Measurements from ENCODE around the gene LTB.

Gene LTB

GRCh38 chr6:31585491-31585890 is 3.3 kb upstream of the LTB start:
- peak overlapping the region; percentile 82 for H3K27ac ChIP-seq (ENCODE audit: low read length)
- H3K79me2 ChIP-seq (ENCODE audit: low read length): peaks cover 32% of the 10 kb centered on the region
- TF ChIP-seq, protein P1, sequence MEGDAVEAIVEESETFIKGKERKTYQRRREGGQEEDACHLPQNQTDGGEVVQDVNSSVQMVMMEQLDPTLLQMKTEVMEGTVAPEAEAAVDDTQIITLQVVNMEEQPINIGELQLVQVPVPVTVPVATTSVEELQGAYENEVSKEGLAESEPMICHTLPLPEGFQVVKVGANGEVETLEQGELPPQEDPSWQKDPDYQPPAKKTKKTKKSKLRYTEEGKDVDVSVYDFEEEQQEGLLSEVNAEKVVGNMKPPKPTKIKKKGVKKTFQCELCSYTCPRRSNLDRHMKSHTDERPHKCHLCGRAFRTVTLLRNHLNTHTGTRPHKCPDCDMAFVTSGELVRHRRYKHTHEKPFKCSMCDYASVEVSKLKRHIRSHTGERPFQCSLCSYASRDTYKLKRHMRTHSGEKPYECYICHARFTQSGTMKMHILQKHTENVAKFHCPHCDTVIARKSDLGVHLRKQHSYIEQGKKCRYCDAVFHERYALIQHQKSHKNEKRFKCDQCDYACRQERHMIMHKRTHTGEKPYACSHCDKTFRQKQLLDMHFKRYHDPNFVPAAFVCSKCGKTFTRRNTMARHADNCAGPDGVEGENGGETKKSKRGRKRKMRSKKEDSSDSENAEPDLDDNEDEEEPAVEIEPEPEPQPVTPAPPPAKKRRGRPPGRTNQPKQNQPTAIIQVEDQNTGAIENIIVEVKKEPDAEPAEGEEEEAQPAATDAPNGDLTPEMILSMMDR (IDR thresholded peaks at IDR 0.05; ENCODE audit: low read depth, low read length): peak; percentile 64
- no peak for TF ChIP-seq EZH2phosphoT487 (IDR thresholded peaks at IDR 0.05; ENCODE audit: low read depth)
- H3K4me3 ChIP-seq (ENCODE audit: low read length): no peak overlapping the region; the same call in 1 of the 2 replicates
- H3K9me3 ChIP-seq (ENCODE audit: insufficient read depth, low read length): no peaks in the 10 kb centered on the region
- H3K9ac ChIP-seq (ENCODE audit: low read length): peak overlapping the region; percentile 52; the same call in 1 of the 2 replicates
- no peaks in the 10 kb centered on the region for H4K20me1 ChIP-seq (ENCODE audit: insufficient read depth, low read length)
- peaks cover 11% of the 10 kb centered on the region for H3K36me3 ChIP-seq (replicated peaks; ENCODE audit: low read depth, low read length)
- peak overlapping the region; percentile 61 for H3K4me2 ChIP-seq (ENCODE audit: low read length)
- no peak overlapping the region for H2AFZ ChIP-seq (ENCODE audit: low read depth, low read length)
- H3K27me3 ChIP-seq (ENCODE audit: low read depth, low read length): no peaks in the 10 kb centered on the region
- H3K4me1 ChIP-seq (ENCODE audit: low read length): peaks cover 49% of the 10 kb centered on the region

DNA sequence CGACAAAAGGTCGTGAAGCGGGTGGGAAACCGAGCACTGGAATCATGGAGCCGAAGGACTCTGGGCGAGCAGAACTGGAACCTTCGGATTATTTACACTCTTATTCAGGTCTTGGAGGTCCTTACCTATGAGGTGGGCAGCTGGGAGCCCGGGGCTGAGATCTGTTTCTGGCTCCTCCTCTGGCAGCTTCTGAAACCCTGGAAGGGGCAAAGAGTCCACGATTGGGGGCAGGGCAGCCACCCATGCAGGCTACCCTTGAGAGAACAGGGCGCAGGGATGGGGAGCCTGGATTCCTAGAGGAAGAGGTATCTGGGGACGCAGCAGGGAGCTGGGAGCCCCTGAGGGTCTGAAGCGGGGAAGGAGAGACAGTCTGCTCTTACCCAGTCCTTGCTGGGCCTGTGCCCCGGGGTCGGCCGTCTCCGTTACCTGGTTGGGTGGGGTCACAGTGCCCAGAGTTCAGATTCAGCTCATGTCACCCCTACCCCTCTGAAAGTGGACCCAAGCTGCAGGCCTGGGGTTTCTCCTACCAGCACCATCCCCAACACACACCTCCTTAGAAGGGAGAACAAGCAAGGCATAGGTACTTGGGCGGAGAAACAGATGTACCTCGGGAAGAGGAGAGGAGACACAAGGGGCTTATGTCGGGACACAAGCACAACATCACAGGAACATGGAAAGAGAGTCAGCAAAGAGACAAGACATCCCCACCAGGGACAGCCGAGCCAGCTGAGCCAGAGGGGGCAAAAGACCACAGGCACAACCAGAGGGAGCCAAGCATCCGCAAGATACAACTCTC is 592 bp downstream of the LTB start:
- H3K9ac ChIP-seq (ENCODE audit: low read length): peak overlapping the region; percentile 94
- TF ChIP-seq, protein P1 (IDR thresholded peaks at IDR 0.05; ENCODE audit: low read depth, low read length): no peak
- TF ChIP-seq EZH2phosphoT487 (IDR thresholded peaks at IDR 0.05; ENCODE audit: low read depth): no peak
- H4K20me1 ChIP-seq (ENCODE audit: insufficient read depth, low read length): peaks cover 17% of the 10 kb centered on the region
- no peaks in the 10 kb centered on the region for H3K27me3 ChIP-seq (ENCODE audit: low read depth, low read length)
- H3K4me3 ChIP-seq (ENCODE audit: low read length): peak overlapping the region; percentile 98
- H2AFZ ChIP-seq (ENCODE audit: low read depth, low read length): no peak overlapping the region
- peaks cover 58% of the 10 kb centered on the region for H3K4me1 ChIP-seq (ENCODE audit: low read length)
- peaks cover 34% of the 10 kb centered on the region for H3K36me3 ChIP-seq (replicated peaks; ENCODE audit: low read depth, low read length)
- H3K4me2 ChIP-seq (ENCODE audit: low read length): peak overlapping the region; percentile 100
- H3K27ac ChIP-seq (ENCODE audit: low read length): peak overlapping the region; percentile 100
- H3K79me2 ChIP-seq (ENCODE audit: low read length): peaks cover 69% of the 10 kb centered on the region
- H3K9me3 ChIP-seq (ENCODE audit: insufficient read depth, low read length): no peaks in the 10 kb centered on the region

DNA sequence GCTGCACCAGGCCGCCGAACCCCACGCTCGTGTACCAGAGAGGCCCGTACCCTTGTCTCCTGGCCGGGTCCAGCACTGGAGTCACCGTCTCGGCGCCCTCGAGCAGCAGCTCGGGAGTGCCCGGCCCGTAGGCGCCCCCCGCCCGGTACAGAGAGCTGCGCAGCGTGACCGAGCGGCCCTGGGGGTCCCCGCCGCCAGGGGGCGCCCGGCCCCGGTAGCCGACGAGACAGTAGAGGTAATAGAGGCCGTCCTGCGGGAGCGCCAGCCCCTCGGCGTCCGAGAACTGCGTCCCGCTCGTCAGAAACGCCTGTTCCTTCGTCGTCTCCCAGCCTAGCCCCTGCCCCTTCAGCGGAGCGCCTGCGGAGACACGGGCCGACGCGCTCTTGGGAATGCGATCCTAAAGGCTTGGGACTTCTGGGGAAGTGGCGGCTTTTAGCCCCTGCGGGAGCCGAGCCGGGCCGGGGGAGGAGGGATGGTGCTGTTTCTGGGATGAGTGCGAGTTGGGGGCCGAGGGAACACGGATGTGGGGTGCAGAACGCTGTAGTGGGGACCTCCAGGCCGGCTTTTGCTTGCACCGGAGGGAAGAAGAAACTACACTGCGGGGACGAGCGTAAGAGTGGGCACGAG is 1.3 kb downstream of the LTB start:
- H2AFZ ChIP-seq (ENCODE audit: low read depth, low read length): no peak overlapping the region
- peak overlapping the region; percentile 94 for H3K9ac ChIP-seq (ENCODE audit: low read length)
- H3K4me3 ChIP-seq (ENCODE audit: low read length): peak overlapping the region; percentile 98

GRCh38 chr6:31580438-31580740 is 1.8 kb downstream of the LTB start:
- no peak overlapping the region for H2AFZ ChIP-seq (ENCODE audit: low read depth, low read length)
- H3K4me2 ChIP-seq (ENCODE audit: low read length): peak overlapping the region; percentile 100
- no peaks in the 10 kb centered on the region for H3K27me3 ChIP-seq (ENCODE audit: low read depth, low read length)
- H3K9ac ChIP-seq (ENCODE audit: low read length): peak overlapping the region; percentile 94
- H3K4me1 ChIP-seq (ENCODE audit: low read length): peaks cover 46% of the 10 kb centered on the region
- H3K27ac ChIP-seq (ENCODE audit: low read length): peak overlapping the region; percentile 100
- peak overlapping the region; percentile 98 for H3K4me3 ChIP-seq (ENCODE audit: low read length)
- no peaks in the 10 kb centered on the region for H3K9me3 ChIP-seq (ENCODE audit: insufficient read depth, low read length)
- peaks cover 46% of the 10 kb centered on the region for H3K36me3 ChIP-seq (replicated peaks; ENCODE audit: low read depth, low read length)
- H4K20me1 ChIP-seq (ENCODE audit: insufficient read depth, low read length): peaks cover 26% of the 10 kb centered on the region
- no peak for TF ChIP-seq EZH2phosphoT487 (IDR thresholded peaks at IDR 0.05; ENCODE audit: low read depth)
- TF ChIP-seq, protein P1 (IDR thresholded peaks at IDR 0.05; ENCODE audit: low read depth, low read length): no peak
- H3K79me2 ChIP-seq (ENCODE audit: low read length): peaks cover 82% of the 10 kb centered on the region

More for the DNA sequence above, 1.3 kb downstream of the LTB start:
- peaks cover 24% of the 10 kb centered on the region for H4K20me1 ChIP-seq (ENCODE audit: insufficient read depth, low read length)
- TF ChIP-seq, protein P1 (IDR thresholded peaks at IDR 0.05; ENCODE audit: low read depth, low read length): peak; percentile 74
- TF ChIP-seq EZH2phosphoT487 (IDR thresholded peaks at IDR 0.05; ENCODE audit: low read depth): no peak
- peaks cover 51% of the 10 kb centered on the region for H3K4me1 ChIP-seq (ENCODE audit: low read length)
- H3K79me2 ChIP-seq (ENCODE audit: low read length): peaks cover 76% of the 10 kb centered on the region
- peaks cover 41% of the 10 kb centered on the region for H3K36me3 ChIP-seq (replicated peaks; ENCODE audit: low read depth, low read length)
- peak overlapping the region; percentile 100 for H3K27ac ChIP-seq (ENCODE audit: low read length)
- H3K9me3 ChIP-seq (ENCODE audit: insufficient read depth, low read length): no peaks in the 10 kb centered on the region
- H3K27me3 ChIP-seq (ENCODE audit: low read depth, low read length): no peaks in the 10 kb centered on the region
- peak overlapping the region; percentile 100 for H3K4me2 ChIP-seq (ENCODE audit: low read length)

All from OCI-LY3 (cell line).